NCI-H2227 (cell line): ENCODE measurements around the gene DDX54.
"Not testable (repeated sequence)": the region's sequence is repeated elsewhere in the genome, so short reads cannot be mapped to it uniquely, and the experiment has no call there.

ENCODE experiments used
- DNase-seq: peaks from one replicate; lab custom pipeline; 2025; ENCODE audit not compliant: unreplicated experiment; lab: John Stamatoyannopoulos, UW

DDX54 gene

GRCh38 chr12:113128802-113129663 is 56.2 kb downstream of the DDX54 start:
- no peak for DNase-seq

GRCh38 chr12:113127791-113128199 is 57.5 kb downstream of the DDX54 start:
- DNase-seq, result no peak

- DNase-seq, result no peak
Observed at GRCh38 chr12:113120670-113121370, 64.5 kb downstream of the DDX54 start.

- peak; percentile 37 for DNase-seq
Observed at GRCh38 chr12:113119980-113120669, 65.2 kb downstream of the DDX54 start.

- DNase-seq, result no peak
Observed at GRCh38 chr12:113118142-113118541, 67.1 kb downstream of the DDX54 start.

GRCh38 chr12:113117684-113118083 is 67.6 kb downstream of the DDX54 start:
- not testable (repeated sequence) for DNase-seq

- no peak for DNase-seq
Observed at GRCh38 chr12:113116875-113117274, 68.4 kb downstream of the DDX54 start.

GRCh38 chr12:113115455-113116126 is 69.7 kb downstream of the DDX54 start:
- no peak for DNase-seq

GRCh38 chr12:113114447-113115178 is 70.7 kb downstream of the DDX54 start:
- no peak for DNase-seq

- no peak for DNase-seq
Observed at GRCh38 chr12:113113397-113113796, 71.9 kb downstream of the DDX54 start.

GRCh38 chr12:113112043-113112899 is 73.0 kb downstream of the DDX54 start:
- DNase-seq, result no peak

GRCh38 chr12:113111247-113111646 is 74.0 kb downstream of the DDX54 start:
- no peak for DNase-seq

GRCh38 chr12:113109872-113110599 is 75.2 kb downstream of the DDX54 start:
- DNase-seq, result no peak

- DNase-seq, result no peak
Observed at GRCh38 chr12:113109360-113109759, 75.9 kb downstream of the DDX54 start.

GRCh38 chr12:113108308-113108707 is 77.0 kb downstream of the DDX54 start:
- DNase-seq, result no peak
